CD4-positive, alpha-beta T cell treated with Interleukin-12 subunit alpha and Interleukin-12 subunit beta, for 1 hour (primary cell): ENCODE results near the gene TOR1AIP2.

Experiments
- DNase-seq: peaks from one replicate; pipeline ENCODE4 v3.0.0-alpha.2; 2020

The TOR1AIP2 gene

GRCh38 chr1:179825206-179825605 lies 52.4 kb downstream of the TOR1AIP2 start:
- DNase-seq = no peak

- DNase-seq = no peak
Observed at GRCh38 chr1:179824265-179824664, 53.3 kb downstream of the TOR1AIP2 start.

- no peak for DNase-seq
Observed at GRCh38 chr1:179823693-179824092, 53.9 kb downstream of the TOR1AIP2 start.

GRCh38 chr1:179822065-179822464 lies 55.5 kb downstream of the TOR1AIP2 start:
- DNase-seq = no peak

- DNase-seq = no peak
Observed at GRCh38 chr1:179821524-179821923, 56.1 kb downstream of the TOR1AIP2 start.

- no peak for DNase-seq
Observed at GRCh38 chr1:179820226-179820970, 57.2 kb downstream of the TOR1AIP2 start.

- no peak for DNase-seq
Observed at GRCh38 chr1:179818743-179819173, 58.8 kb downstream of the TOR1AIP2 start.

GRCh38 chr1:179818260-179818659 lies 59.3 kb downstream of the TOR1AIP2 start:
- no peak for DNase-seq

GRCh38 chr1:179817789-179818188 lies 59.8 kb downstream of the TOR1AIP2 start:
- DNase-seq = no peak

- DNase-seq = no peak
Observed at GRCh38 chr1:179817056-179817455, 60.5 kb downstream of the TOR1AIP2 start.

GRCh38 chr1:179816196-179816960 lies 61.2 kb downstream of the TOR1AIP2 start:
- DNase-seq = no peak

GRCh38 chr1:179815641-179816040 lies 62.0 kb downstream of the TOR1AIP2 start:
- DNase-seq = no peak

- no peak for DNase-seq
Observed at GRCh38 chr1:179814546-179814838, 63.1 kb downstream of the TOR1AIP2 start.

- DNase-seq = no peak
Observed at GRCh38 chr1:179813626-179814545, 63.7 kb downstream of the TOR1AIP2 start.

- DNase-seq = no peak
Observed at GRCh38 chr1:179812501-179813292, 64.9 kb downstream of the TOR1AIP2 start.

- no peak for DNase-seq
Observed at GRCh38 chr1:179810367-179810715, 67.3 kb downstream of the TOR1AIP2 start.

GRCh38 chr1:179809506-179810366 lies 67.9 kb downstream of the TOR1AIP2 start:
- peak; percentile 77 for DNase-seq

GRCh38 chr1:179808503-179808902 lies 69.1 kb downstream of the TOR1AIP2 start:
- DNase-seq = no peak

- DNase-seq = no peak
Observed at GRCh38 chr1:179807691-179808485, 69.7 kb downstream of the TOR1AIP2 start.

- no peak for DNase-seq
Observed at GRCh38 chr1:179807291-179807690, 70.3 kb downstream of the TOR1AIP2 start.

GRCh38 chr1:179806333-179806732 lies 71.3 kb downstream of the TOR1AIP2 start:
- no peak for DNase-seq
